ENCODE data around the gene OR6N2.

OR6N2 gene

DNA sequence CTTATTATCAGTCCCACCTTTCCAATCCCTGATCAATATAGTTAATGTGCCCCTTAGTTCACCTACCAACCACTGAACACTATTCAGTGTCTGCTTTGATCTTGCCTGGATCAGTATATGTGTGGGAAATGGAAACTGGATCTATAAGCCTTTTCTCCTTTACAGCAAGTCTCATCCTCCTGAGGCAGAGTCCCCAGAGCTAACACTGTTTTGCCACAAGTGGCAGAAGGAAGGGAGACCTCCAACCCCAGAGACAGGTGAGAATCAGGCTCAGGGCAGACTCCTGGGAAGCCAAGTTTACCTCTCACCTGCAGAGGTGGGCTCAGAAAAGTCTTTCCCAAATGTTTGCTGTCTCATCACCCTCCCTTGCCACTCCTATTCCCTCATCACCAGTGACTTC is at the start of gene OR6N2:
TSS of gene OR6N2 (minus strand) at position 101 of the 400 bp plus-strand sequence. CDS start 3,569 bp downstream, outside the sequence.
- DNase-seq (ENCODE audit: low read depth) = no peak

DNA sequence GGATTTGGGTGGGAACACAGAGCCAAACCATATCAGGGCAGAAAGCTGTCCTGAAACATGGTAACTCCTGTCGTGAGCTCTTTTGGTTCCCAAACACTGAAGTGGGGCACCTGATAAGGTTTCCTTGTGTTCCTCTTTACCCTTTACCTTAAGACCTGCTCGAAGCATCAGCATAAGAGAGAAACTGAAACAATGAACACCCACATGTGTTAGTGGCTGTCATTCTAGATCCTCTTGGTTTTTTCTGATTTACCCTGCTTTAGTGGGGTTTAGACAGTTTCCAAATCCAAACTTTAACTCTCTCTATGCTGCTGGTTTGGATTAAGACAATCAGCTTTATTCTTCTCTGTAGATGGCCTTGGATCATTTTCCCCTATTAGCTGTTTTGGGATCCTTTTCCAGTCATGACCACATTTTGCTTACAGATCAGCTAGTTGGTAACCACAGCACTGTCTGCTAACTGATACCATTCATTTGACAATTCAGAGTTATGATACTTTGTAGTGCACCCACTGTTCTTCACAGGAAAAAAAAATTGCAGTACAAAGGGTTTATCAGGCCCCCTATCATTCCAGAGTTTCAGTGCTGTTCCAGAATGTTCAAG is 49.2 kb upstream of the OR6N2 start:
- DNase-seq (ENCODE audit: low read depth) = no peak

- DNase-seq (ENCODE audit: low read depth) = no peak
These were observed 40.7 kb upstream of the OR6N2 start for GRCh38 chr1:158821723-158822122.

DNA sequence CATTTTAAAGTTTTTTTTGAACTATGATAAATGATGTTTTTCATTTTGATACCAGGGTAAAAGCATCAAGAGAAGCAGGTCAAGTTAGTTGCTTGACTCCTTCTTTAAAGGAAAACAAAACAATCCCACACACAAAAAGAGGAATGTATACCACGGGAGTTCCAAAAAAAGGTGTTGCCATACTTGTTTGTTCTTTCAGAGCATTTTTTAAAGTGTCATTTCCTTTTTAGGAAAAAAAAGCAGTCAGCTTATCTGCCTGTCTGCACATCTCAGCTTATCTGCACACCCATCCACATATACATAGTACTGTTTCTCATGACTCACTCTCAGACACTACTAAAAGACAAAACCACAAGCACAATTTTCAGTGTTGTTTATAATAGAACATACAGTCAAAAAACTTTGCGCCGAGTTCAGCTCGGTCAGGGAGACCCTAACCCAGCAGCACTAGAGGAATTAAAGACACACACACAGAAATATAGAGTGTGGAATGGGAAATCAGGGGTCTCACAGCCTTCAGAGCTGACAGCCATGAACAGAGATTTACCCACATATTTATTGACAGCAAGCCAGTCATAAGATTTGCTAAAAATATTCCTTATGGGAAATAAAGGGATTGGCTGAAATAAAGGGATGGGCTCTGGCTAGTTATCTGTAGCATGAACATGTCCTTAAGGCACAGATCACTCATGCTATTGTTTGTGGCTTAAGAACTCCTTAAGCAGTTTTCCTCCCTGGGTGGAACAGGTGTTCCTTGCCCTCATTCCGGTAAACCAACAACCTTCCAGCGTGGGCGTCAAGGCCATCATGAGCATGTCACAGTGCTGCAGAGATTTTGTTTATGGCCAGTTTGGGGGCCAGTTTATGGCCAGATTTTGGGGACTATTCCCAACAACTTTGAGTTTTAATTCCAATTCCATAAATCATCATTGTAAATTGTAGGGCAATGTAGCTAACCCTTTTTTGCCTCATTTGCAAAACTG is 38.7 kb upstream of the OR6N2 start:
- DNase-seq (ENCODE audit: low read depth) = no peak

- DNase-seq (ENCODE audit: low read depth) = no peak
These were observed 38.0 kb upstream of the OR6N2 start for GRCh38 chr1:158818975-158819431.

DNA sequence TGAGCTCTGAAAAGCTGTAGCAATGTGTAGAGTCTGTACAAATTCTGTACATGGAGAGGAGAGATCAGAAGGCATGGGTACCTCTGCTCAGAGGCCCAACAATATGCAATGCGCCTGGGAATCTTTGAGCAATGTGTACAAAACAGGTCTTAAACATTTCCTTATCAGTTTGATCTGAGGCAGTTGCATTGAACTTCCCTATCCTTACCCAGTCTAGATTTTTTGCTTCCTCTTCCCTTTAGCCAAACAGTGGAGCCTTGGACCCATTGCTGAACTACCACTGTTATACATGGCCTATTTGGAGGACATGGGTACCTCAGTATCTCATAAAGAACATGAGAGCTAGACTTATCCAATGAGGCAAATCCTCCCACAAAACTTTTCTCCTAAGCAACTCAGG is 37.6 kb upstream of the OR6N2 start:
- no peak for DNase-seq (ENCODE audit: low read depth)

GRCh38 chr1:158814970-158815369 is 34.0 kb upstream of the OR6N2 start:
- DNase-seq (ENCODE audit: low read depth) = no peak

GRCh38 chr1:158813164-158813563 is 32.2 kb upstream of the OR6N2 start:
- DNase-seq (ENCODE audit: low read depth) = no peak

DNA sequence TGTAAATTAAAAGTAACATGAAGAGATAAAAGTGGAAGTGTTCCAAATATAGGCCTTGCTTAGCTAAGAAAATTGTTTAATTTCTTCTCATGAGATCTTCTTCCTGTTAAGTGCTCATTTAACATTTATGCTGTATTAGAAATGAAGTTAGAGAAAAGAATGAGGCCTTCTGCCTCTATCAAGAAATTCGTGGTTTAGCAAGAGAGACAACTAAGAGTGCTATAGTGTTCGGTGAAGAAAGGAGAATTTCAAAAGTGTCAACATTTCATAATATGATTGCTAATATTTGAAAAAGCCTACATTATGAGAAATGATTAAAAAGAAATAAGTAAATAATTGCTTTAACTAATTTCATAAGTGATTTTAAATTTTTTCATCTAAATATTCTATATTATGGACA is 31.3 kb upstream of the OR6N2 start:
- DNase-seq (ENCODE audit: low read depth) = no peak

- no peak for DNase-seq (ENCODE audit: low read depth)
These were observed 29.3 kb upstream of the OR6N2 start for GRCh38 chr1:158810311-158810710.

DNA sequence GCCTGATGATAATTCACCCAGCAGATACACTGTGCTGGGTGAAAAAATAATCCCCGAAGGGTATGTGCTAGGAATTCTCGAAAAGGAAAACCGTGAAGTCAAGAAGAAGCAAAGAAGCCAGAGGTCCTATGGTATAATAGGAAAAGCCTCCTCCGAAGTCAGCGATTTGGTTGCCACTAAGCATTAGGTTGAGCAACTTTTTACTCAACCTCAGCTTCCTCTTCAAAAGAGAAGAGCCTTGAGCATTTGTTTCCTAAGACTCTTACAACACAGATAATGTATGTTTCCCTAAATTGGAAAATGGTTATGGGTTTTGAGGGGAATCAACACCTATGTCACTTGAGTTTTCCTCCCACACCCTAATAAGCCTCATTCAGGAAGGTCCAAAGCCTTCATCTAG is 28.9 kb upstream of the OR6N2 start:
- DNase-seq (ENCODE audit: low read depth) = no peak

- no peak for DNase-seq (ENCODE audit: low read depth)
These were observed 28.3 kb upstream of the OR6N2 start for GRCh38 chr1:158809256-158809655.

- no peak for DNase-seq (ENCODE audit: low read depth)
These were observed 26.0 kb upstream of the OR6N2 start for GRCh38 chr1:158806916-158807536.

GRCh38 chr1:158803678-158804077 is 22.7 kb upstream of the OR6N2 start:
- no peak for DNase-seq (ENCODE audit: low read depth)

DNA sequence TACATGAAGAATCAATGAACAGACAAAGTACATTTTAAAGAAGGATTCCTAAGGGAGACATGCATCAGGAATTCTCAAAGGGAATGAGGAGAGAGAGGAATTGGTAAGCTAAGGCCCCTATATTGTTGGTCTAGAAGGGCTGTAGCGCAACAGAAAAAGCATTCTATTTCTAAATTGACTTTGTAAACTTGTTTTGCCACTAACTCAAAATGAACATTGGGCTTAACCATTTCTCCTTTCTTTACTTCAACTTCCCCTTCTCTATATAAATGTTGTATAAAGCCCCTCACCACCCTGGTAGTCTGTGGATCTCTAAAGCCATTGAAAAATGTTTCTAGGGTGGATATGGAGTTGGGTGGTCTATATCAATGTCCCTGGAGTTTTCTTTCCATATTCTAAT is 20.4 kb upstream of the OR6N2 start:
- DNase-seq (ENCODE audit: low read depth) = no peak

DNA sequence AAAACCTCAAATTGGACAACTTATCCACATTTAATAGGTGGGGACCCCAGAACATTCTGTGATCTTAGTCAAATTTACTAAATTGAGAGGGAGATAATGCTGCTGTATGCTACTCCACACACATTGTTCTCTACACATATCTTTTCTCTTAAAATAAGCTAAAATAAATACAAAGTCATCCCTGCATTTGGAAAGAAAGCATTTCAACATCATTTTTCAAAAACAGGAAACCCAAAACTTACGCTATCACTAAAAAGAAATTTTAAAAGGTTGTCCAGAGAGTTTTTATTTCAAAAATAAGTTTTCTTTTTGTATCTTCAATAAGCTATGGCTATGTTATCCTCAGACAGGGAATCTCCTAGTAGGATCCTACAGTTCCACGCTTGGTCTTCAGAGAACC is 19.5 kb upstream of the OR6N2 start:
- no peak for DNase-seq (ENCODE audit: low read depth)

DNA sequence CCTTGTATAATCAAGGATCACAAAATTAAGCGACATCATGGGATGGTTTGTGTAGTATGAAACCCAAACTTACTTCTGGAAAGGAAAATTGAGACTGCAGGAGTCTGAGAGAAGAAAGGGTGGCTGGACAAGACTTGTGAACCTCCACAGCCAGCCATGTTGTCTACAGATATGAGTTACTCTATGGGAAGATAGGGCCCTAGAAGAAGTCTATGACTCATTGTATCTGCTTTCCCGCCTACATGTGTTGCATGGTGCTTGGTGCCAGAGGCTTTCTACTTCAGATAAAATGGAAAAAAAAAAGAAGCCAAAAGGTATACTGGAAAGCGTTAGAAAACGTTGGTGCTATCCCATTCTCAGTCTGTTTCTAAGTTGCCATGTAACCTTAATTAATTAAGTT is 18.7 kb upstream of the OR6N2 start:
- no peak for DNase-seq (ENCODE audit: low read depth)

DNA sequence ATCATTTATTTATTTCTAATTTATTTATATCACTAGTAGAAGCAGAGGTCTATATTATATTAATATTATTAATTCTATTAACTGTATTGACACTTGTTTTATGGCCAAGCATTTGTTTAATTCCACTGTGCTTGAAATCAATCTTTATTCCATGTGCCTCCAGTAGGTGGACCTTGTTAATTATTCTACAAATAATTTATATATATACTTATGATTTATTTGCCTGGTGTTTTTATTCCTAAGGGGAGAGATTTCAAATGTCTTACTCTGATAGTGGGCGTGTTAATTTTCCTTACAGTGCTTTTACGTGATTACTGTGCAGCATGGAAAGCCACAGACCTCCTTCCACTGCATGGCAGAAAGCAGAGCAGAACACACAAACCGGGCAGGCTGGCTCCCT is 17.5 kb upstream of the OR6N2 start:
- no peak for DNase-seq (ENCODE audit: low read depth)

GRCh38 chr1:158794247-158794646 is 13.2 kb upstream of the OR6N2 start:
- no peak for DNase-seq (ENCODE audit: low read depth)

- no peak for DNase-seq (ENCODE audit: low read depth)
These were observed 12.6 kb upstream of the OR6N2 start for GRCh38 chr1:158793604-158794003.

GRCh38 chr1:158771950-158772866 is 8.8 kb downstream of the OR6N2 start, which contains the start of gene OR6N1:
TSS of gene OR6N1 (minus strand) at chr1:158772195. CDS start at chr1:158766682, 5,513 bp downstream.
- DNase-seq (ENCODE audit: low read depth) = no peak

GRCh38 chr1:158754420-158754819 is 26.6 kb downstream of the OR6N2 start, which contains the start of gene OR6K6:
TSS of gene OR6K6 (plus strand) at chr1:158754720. CDS start at chr1:158754888, 168 bp downstream.
- no peak for DNase-seq (ENCODE audit: low read depth)

Data from non-pigmented ciliary epithelial cell (primary cell).